HG03159 (cell line): ENCODE results near the gene SPAG6.

Experiments used
- ATAC-seq: cut with Tn5 transposase; IDR thresholded peaks from one replicate; pipeline ENCODE4 v1.9.1; 2021; ENCODE audit warnings: mild to moderate bottlenecking, moderate library complexity; ENCODE audit not compliant: unreplicated experiment

Gene SPAG6

GRCh38 chr10:22458272-22459038, 113.2 kb downstream of the SPAG6 start:
- ATAC-seq: no peak

- no peak for ATAC-seq
Measured at GRCh38 chr10:22459496-22459895, 114.2 kb downstream of the SPAG6 start.

- ATAC-seq: no peak
Measured at GRCh38 chr10:22460101-22460500, 114.8 kb downstream of the SPAG6 start.

- ATAC-seq: no peak
Measured at GRCh38 chr10:22460531-22461403, 115.5 kb downstream of the SPAG6 start.

GRCh38 chr10:22461891-22462290, 116.6 kb downstream of the SPAG6 start:
- no peak for ATAC-seq

GRCh38 chr10:22463255-22463654, 118.0 kb downstream of the SPAG6 start:
- no peak for ATAC-seq

GRCh38 chr10:22464966-22465629, 119.8 kb downstream of the SPAG6 start:
- ATAC-seq: no peak

GRCh38 chr10:22466763-22467334, 121.6 kb downstream of the SPAG6 start:
- no peak for ATAC-seq
